Astrocyte of the cerebellum (primary cell): ENCODE measurements around the gene NELL2.

Source experiments
- DNase-seq: peaks from one replicate; pipeline ENCODE4 v3.0.0-alpha.2; 2011; ENCODE audit warnings: low read depth
- H3K4me3 ChIP-seq: 2 replicates; pipeline ENCODE4 v1.5.1; 2011; ENCODE audit warnings: mild to moderate bottlenecking, low read depth, low read length, moderate library complexity
- CTCF ChIP-seq: IDR thresholded peaks from 2 replicates; pipeline ENCODE4 v1.5.1; 2012; ENCODE audit warnings: low read length, low read depth, moderate library complexity, mild to moderate bottlenecking; ENCODE audit errors: missing control alignments
- in situ Hi-C: cut with HindIII; loops from 2 replicates; pipeline ENCODE4 v1.10.0; 2017; ENCODE audit warnings: low sequenced_read_pairs

NELL2 gene

GRCh38 chr12:44588651-44589050, 287.5 kb downstream of the NELL2 start:
- in situ Hi-C loops: no loop called here
- DNase-seq: no peak
- TF ChIP-seq CTCF: no peak
- no peak overlapping the region for H3K4me3 ChIP-seq

- no peak for DNase-seq
- no peak overlapping the region for H3K4me3 ChIP-seq
- in situ Hi-C loops: no loop called here
- no peak for TF ChIP-seq CTCF
Observed at GRCh38 chr12:44584625-44585024, 291.5 kb downstream of the NELL2 start.

GRCh38 chr12:44582521-44582920, 293.6 kb downstream of the NELL2 start:
- DNase-seq: no peak
- in situ Hi-C loops: no loop called here
- no peak for TF ChIP-seq CTCF

GRCh38 chr12:44581642-44582242, 294.4 kb downstream of the NELL2 start:
- DNase-seq: no peak
- in situ Hi-C loops: no loop called here
- no peak overlapping the region for H3K4me3 ChIP-seq
- no peak for TF ChIP-seq CTCF

More at GRCh38 chr12:44582521-44582920, 293.6 kb downstream of the NELL2 start:
- H3K4me3 ChIP-seq: no peak overlapping the region

- DNase-seq: no peak
- in situ Hi-C loops: no loop called here
- no peak for TF ChIP-seq CTCF
Observed at GRCh38 chr12:44574586-44574985, 301.5 kb downstream of the NELL2 start.

GRCh38 chr12:44573723-44574122, 302.4 kb downstream of the NELL2 start:
- no peak for DNase-seq
- H3K4me3 ChIP-seq: no peak overlapping the region
- no peak for TF ChIP-seq CTCF
- in situ Hi-C loops: no loop called here

More at GRCh38 chr12:44574586-44574985, 301.5 kb downstream of the NELL2 start:
- no peak overlapping the region for H3K4me3 ChIP-seq

- in situ Hi-C loops: no loop called here
- no peak overlapping the region for H3K4me3 ChIP-seq
- no peak for DNase-seq
- no peak for TF ChIP-seq CTCF
Observed at GRCh38 chr12:44571006-44571550, 305.0 kb downstream of the NELL2 start.
